ENCODE data around the gene GFER.

Gene GFER

DNA sequence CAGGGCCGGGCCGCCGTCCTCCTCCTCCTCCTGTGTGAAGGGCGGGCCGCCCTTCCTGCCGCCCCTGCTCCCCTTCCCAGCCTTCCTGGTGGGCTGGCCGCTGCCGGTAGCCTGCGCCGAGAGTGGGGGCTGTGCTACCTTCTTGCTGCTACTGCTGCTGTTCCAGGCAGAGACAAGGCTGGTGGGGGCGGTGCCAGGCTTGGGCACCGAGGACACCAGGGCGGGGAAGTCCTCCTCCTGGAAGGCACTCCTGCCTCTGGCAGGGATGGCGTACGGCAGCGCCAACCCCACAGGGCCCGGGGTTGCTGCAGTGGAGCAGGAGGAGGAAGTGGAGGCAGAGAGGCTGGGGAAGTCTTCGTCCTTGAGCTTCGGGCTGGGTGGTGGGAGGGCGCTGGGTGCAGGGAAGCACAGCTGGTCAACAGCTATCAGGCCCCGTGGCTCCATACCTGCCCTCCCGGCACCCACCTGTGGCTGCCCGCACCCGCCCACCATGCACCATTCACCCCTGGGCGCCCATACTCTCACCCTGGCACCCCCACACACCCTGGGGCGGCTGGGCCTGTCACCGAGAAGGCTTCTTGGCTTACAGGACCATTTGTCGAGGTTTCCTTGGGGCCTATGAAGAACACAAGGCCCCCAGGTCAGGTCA, 16.0 kb downstream of the GFER start:
- no peak for DNase-seq (ENCODE audit: low spot score)
- TF ChIP-seq, protein P1, sequence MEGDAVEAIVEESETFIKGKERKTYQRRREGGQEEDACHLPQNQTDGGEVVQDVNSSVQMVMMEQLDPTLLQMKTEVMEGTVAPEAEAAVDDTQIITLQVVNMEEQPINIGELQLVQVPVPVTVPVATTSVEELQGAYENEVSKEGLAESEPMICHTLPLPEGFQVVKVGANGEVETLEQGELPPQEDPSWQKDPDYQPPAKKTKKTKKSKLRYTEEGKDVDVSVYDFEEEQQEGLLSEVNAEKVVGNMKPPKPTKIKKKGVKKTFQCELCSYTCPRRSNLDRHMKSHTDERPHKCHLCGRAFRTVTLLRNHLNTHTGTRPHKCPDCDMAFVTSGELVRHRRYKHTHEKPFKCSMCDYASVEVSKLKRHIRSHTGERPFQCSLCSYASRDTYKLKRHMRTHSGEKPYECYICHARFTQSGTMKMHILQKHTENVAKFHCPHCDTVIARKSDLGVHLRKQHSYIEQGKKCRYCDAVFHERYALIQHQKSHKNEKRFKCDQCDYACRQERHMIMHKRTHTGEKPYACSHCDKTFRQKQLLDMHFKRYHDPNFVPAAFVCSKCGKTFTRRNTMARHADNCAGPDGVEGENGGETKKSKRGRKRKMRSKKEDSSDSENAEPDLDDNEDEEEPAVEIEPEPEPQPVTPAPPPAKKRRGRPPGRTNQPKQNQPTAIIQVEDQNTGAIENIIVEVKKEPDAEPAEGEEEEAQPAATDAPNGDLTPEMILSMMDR (IDR thresholded peaks at IDR 0.05; ENCODE audit: extremely low read depth, missing control alignments), result no peak

GRCh38 chr16:2001035-2001434, 17.0 kb downstream of the GFER start:
- TF ChIP-seq, protein P1 (IDR thresholded peaks at IDR 0.05; ENCODE audit: extremely low read depth, missing control alignments), result no peak
- no peak for DNase-seq (ENCODE audit: low spot score)

GRCh38 chr16:2001456-2002355, 17.7 kb downstream of the GFER start:
- TF ChIP-seq, protein P1 (IDR thresholded peaks at IDR 0.05; ENCODE audit: extremely low read depth, missing control alignments), result no peak
- no peak for DNase-seq (ENCODE audit: low spot score)

GRCh38 chr16:2002406-2003230, 18.6 kb downstream of the GFER start:
- no peak for DNase-seq (ENCODE audit: low spot score)
- TF ChIP-seq, protein P1 (IDR thresholded peaks at IDR 0.05; ENCODE audit: extremely low read depth, missing control alignments), result no peak

DNA sequence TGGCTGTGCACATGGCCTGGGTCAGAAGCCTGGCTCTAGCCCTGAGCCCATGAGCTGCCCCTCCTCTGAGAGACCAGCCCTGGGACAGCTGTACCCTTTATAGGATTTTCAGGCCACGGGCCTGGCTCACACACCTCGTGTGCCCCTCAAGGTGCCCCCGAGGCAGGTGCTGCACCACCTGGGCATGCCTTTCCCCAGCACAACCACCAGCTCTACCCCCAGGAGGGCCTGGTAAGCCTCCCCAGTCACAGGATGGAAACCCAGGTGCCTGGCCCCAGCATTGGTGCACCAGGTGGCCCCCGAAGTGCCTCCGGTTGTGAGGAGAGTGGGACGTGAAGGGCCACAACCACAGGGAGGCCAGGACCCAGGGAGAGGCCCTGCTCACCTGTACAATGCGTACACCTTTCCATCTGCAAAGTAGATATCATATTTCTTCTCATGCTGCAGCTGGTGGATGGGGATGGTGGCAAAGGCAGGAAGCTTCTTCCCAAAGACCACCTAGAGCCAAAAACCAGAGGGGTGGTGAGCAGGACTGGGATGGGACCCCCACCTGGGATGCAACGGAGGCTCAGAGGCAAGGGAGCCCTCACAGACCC, 19.3 kb downstream of the GFER start:
- TF ChIP-seq, protein P1 (IDR thresholded peaks at IDR 0.05; ENCODE audit: extremely low read depth, missing control alignments), result no peak
- DNase-seq (ENCODE audit: low spot score), result no peak

DNA sequence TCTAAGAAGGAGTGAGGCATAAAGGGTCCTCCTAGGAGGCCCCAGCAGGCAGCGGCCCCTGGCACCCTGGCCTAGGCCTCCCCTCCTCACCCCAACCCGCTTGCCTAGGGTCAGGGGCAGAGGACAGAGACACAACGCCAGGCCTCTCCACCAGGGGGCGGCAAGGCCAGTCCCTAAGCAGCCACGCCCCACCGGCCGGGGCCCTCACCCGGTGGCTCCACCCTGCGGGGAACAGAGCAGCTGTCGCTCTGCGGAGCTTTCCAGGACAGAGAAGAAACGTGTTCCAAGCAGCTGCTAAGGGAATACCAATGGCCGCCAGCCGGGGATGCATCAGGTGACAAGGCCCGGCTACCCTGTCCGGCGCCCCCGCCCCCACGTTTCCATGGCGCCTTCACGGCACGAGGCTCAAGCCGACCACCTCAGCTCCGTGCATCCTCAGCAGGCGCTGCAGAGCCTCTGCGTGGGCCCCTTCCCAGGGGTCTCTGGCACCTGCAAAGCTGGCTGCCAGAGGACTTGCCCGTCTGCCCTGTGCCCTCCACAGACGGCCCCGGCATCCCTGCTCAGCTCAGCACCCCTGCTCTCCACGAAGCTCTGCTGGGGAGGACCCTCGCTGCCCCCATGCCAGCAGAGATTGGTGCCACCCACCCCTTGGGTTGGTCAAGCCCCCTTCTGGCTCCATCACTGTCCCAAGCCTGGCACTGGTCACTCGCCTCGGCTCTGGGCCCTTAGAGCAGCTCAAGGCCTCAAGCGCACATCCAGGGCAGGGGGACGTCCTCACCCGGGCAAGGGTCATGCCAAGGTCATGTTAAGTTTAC, 20.0 kb downstream of the GFER start:
- TF ChIP-seq, protein P1 (IDR thresholded peaks at IDR 0.05; ENCODE audit: extremely low read depth, missing control alignments), result peak; percentile 98
- DNase-seq (ENCODE audit: low spot score), result peak; percentile 96

Data from GM20000 (cell line).